SU-DHL-6 (cell line): Measurements from ENCODE around the gene MRPS25.

Source experiments
- H2AFZ ChIP-seq: fragments of 200-600 bp; sonication (generic); 2 replicates; pipeline ENCODE4 v1.6.1; 2014; ENCODE audit warnings: low read depth, mild to moderate bottlenecking, moderate library complexity, mixed read lengths, antibody characterized with exemption, low read length; ENCODE audit not compliant: severe bottlenecking
- H3F3A ChIP-seq: fragments of 200-600 bp; shearing (Covaris generic); 2 replicates; pipeline ENCODE4 v1.6.0; 2016; ENCODE audit warnings: antibody characterized with exemption, mild to moderate bottlenecking; ENCODE audit not compliant: insufficient read depth
- H3K27ac ChIP-seq: fragments of 200-600 bp; sonication (generic); 2 replicates; pipeline ENCODE4 v1.5.1; 2016; ENCODE audit warnings: low read depth, mild to moderate bottlenecking, low read length, moderate library complexity, mixed read lengths
- H3K27me3 ChIP-seq: fragments of 200-600 bp; sonication (generic), shearing (Covaris generic); 2 replicates; pipeline ENCODE4 v1.6.0; 2014; ENCODE audit warnings: mild to moderate bottlenecking, low read length
- H3K36me3 ChIP-seq: fragments of 200-600 bp; sonication (generic); 2 replicates; pipeline ENCODE4 v1.6.1; 2014; ENCODE audit warnings: mild to moderate bottlenecking, low read length, mixed read lengths
- H3K4me2 ChIP-seq: fragments of 300-600, 200-600 bp; shearing (Covaris generic), sonication (generic); 2 replicates; pipeline ENCODE4 v1.6.0; 2014; ENCODE audit warnings: low read length, low read depth, mild to moderate bottlenecking; ENCODE audit not compliant: poor library complexity, severe bottlenecking
- H3K4me3 ChIP-seq: fragments of 200-600 bp; sonication (generic); 2 replicates; pipeline ENCODE4 v1.5.1; 2014; ENCODE audit warnings: antibody characterized with exemption, low read length, mild to moderate bottlenecking, mixed read lengths; ENCODE audit not compliant: insufficient read depth, poor library complexity, severe bottlenecking
- H3K79me2 ChIP-seq: fragments of 200-600 bp; sonication (generic); 2 replicates; pipeline ENCODE4 v1.6.1; 2014; ENCODE audit warnings: mild to moderate bottlenecking, low read length, moderate library complexity; ENCODE audit not compliant: insufficient read depth
- H3K9ac ChIP-seq: fragments of 200-600 bp; sonication (generic); 2 replicates; pipeline ENCODE4 v1.7.0; 2014; ENCODE audit warnings: mild to moderate bottlenecking, low read length
- H3K9me2 ChIP-seq: fragments of 200-600 bp; sonication (generic); replicated peaks from 2 replicates; pipeline ENCODE4 v1.6.1; 2014; ENCODE audit warnings: low read length; ENCODE audit not compliant: insufficient read depth
- H3K9me3 ChIP-seq: fragments of 200-600 bp; sonication (generic); 2 replicates; pipeline ENCODE4 v1.6.1; 2014; ENCODE audit warnings: low read length, mixed read lengths; ENCODE audit not compliant: insufficient read depth
- H4K20me1 ChIP-seq: fragments of 200-600 bp; sonication (generic); 2 replicates; pipeline ENCODE4 v1.6.1; 2014; ENCODE audit warnings: low read depth, mild to moderate bottlenecking, antibody characterized with exemption, low read length, moderate library complexity, mixed read lengths
- EZH2phosphoT487 ChIP-seq: fragments of 200-600 bp; sonication (generic), shearing (Covaris generic); conservative IDR thresholded peaks from 2 replicates; pipeline ENCODE4 v1.6.1; 2018; ENCODE audit warnings: mild to moderate bottlenecking, antibody characterized with exemption, low read length, moderate library complexity, mixed read lengths
- TF ChIP-seq, protein P1 (sequence below): fragments of 200-600 bp; sonication (generic); IDR thresholded peaks from one replicate; pipeline ENCODE4 v1.5.1; 2017; ENCODE audit warnings: antibody characterized with exemption, mild to moderate bottlenecking, low read length, moderate library complexity; ENCODE audit not compliant: insufficient read depth, poor library complexity, severe bottlenecking

MRPS25 gene

DNA sequence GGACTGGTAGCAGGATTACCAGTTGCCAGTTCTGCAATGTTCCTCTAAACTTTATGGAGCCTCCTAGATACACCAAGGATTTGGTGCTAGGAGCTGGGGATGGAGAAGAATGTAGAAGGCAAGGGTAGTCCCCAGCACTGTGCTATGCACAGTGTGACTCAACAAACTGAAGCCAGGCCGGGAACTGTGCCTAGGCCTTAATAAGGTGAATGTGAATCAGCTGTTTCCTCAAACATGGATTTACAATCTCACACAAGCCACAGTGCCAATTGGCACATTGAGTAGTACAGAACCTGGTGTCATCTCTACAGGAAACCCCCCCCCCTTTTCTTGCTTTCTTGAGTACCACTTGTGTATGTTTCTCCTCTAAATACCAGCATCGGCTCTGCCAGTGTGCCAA, 32.5 kb downstream of the MRPS25 start:
- Histone ChIP-seq H3K36me3 (peaks cover 3% of the 10 kb centered on the region; the same call in 1 of the 2 replicates), H3K4me2 (no peak overlapping the region), H3K27ac (no peak overlapping the region), H3K4me3 (no peak overlapping the region), H3K9ac (no peak overlapping the region), H3K9me3 (no peaks in the 10 kb centered on the region), H2AFZ (no peak overlapping the region), H4K20me1 (no peaks in the 10 kb centered on the region), H3K9me2 (no peaks in the 10 kb centered on the region), H3F3A (no peaks in the 10 kb centered on the region), H3K79me2 (no peaks in the 10 kb centered on the region), H3K27me3 (no peaks in the 10 kb centered on the region)
- TF ChIP-seq, protein P1, sequence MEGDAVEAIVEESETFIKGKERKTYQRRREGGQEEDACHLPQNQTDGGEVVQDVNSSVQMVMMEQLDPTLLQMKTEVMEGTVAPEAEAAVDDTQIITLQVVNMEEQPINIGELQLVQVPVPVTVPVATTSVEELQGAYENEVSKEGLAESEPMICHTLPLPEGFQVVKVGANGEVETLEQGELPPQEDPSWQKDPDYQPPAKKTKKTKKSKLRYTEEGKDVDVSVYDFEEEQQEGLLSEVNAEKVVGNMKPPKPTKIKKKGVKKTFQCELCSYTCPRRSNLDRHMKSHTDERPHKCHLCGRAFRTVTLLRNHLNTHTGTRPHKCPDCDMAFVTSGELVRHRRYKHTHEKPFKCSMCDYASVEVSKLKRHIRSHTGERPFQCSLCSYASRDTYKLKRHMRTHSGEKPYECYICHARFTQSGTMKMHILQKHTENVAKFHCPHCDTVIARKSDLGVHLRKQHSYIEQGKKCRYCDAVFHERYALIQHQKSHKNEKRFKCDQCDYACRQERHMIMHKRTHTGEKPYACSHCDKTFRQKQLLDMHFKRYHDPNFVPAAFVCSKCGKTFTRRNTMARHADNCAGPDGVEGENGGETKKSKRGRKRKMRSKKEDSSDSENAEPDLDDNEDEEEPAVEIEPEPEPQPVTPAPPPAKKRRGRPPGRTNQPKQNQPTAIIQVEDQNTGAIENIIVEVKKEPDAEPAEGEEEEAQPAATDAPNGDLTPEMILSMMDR = no peak
- no peak for TF ChIP-seq EZH2phosphoT487

GRCh38 chr3:15029625-15030024, 35.5 kb downstream of the MRPS25 start:
- no peaks in the 10 kb centered on the region for H3K9me3 ChIP-seq
- no peak overlapping the region for H3K4me3 ChIP-seq
- H3K79me2 ChIP-seq = no peaks in the 10 kb centered on the region
- H3K9me2 ChIP-seq = no peaks in the 10 kb centered on the region
- H3F3A ChIP-seq = no peaks in the 10 kb centered on the region
- H3K9ac ChIP-seq = no peak overlapping the region
- H3K27me3 ChIP-seq = no peaks in the 10 kb centered on the region
- no peak overlapping the region for H2AFZ ChIP-seq
- H4K20me1 ChIP-seq = no peaks in the 10 kb centered on the region
- H3K36me3 ChIP-seq = peaks cover 6% of the 10 kb centered on the region; the same call in 1 of the 2 replicates
- TF ChIP-seq, protein P1 = no peak
- no peak for TF ChIP-seq EZH2phosphoT487
- H3K27ac ChIP-seq = no peak overlapping the region
- no peak overlapping the region for H3K4me2 ChIP-seq

GRCh38 chr3:15023719-15024118, 41.4 kb downstream of the MRPS25 start:
- Histone ChIP-seq H4K20me1 (no peaks in the 10 kb centered on the region), H3K4me3 (no peak overlapping the region), H2AFZ (no peak overlapping the region), H3K9me3 (no peaks in the 10 kb centered on the region), H3K4me2 (no peak overlapping the region), H3K79me2 (no peaks in the 10 kb centered on the region), H3K9me2 (no peaks in the 10 kb centered on the region), H3K27me3 (no peaks in the 10 kb centered on the region), H3F3A (no peaks in the 10 kb centered on the region), H3K36me3 (peaks cover 5% of the 10 kb centered on the region; the same call in 1 of the 2 replicates), H3K27ac (no peak overlapping the region), H3K9ac (no peak overlapping the region)
- no peak for TF ChIP-seq EZH2phosphoT487
- TF ChIP-seq, protein P1 = no peak

DNA sequence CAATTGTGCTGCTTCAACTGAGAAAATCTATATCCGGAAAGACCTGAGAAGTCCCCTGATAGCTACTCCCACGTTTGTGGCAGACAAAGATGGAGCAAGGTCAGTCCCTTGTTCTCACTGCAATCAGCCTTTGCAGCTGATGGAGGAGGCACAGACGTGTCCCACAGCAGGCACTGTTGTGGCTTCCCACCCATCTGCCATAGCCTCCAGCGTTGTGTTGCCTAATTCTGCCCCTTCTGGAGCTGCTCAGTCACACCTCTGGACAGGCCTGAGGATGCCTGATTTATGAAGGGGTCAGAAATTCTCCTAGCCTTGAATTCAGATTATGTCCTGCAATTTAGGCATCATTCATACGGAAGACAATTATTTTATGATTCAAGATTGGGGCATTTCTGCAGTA, 41.9 kb downstream of the MRPS25 start:
- Histone ChIP-seq H3K9me2 (no peaks in the 10 kb centered on the region), H3K27ac (no peak overlapping the region), H3K9ac (no peak overlapping the region), H3K9me3 (no peaks in the 10 kb centered on the region), H2AFZ (no peak overlapping the region), H3K27me3 (no peaks in the 10 kb centered on the region), H4K20me1 (no peaks in the 10 kb centered on the region), H3K36me3 (peaks cover 3% of the 10 kb centered on the region; the same call in 1 of the 2 replicates), H3F3A (no peaks in the 10 kb centered on the region), H3K4me2 (no peak overlapping the region), H3K4me3 (no peak overlapping the region), H3K79me2 (no peaks in the 10 kb centered on the region)
- TF ChIP-seq, protein P1 = no peak
- no peak for TF ChIP-seq EZH2phosphoT487
